AG09309 (cell line): ENCODE measurements around the gene DDX19B.
"Not testable (repeated sequence)": the region's sequence is repeated elsewhere in the genome, so short reads cannot be mapped to it uniquely, and the experiment has no call there.

Experiments used
- DNase-seq: peaks from one replicate; pipeline ENCODE4 v3.0.0-alpha.2; 2010; ENCODE audit warnings: low read depth
- H3K4me3 ChIP-seq: 2 replicates; pipeline ENCODE4 v1.5.1; 2011; ENCODE audit warnings: mild to moderate bottlenecking, low read depth, low read length, moderate library complexity; ENCODE audit not compliant: control insufficient read depth
- TF ChIP-seq, protein P1 (sequence below): IDR thresholded peaks from 2 replicates; pipeline ENCODE4 v1.5.1; 2011; ENCODE audit warnings: mild to moderate bottlenecking, low read depth, low read length, inconsistent platforms; ENCODE audit not compliant: insufficient read depth, control insufficient read depth; ENCODE audit errors: missing control alignments

DDX19B gene

DNA sequence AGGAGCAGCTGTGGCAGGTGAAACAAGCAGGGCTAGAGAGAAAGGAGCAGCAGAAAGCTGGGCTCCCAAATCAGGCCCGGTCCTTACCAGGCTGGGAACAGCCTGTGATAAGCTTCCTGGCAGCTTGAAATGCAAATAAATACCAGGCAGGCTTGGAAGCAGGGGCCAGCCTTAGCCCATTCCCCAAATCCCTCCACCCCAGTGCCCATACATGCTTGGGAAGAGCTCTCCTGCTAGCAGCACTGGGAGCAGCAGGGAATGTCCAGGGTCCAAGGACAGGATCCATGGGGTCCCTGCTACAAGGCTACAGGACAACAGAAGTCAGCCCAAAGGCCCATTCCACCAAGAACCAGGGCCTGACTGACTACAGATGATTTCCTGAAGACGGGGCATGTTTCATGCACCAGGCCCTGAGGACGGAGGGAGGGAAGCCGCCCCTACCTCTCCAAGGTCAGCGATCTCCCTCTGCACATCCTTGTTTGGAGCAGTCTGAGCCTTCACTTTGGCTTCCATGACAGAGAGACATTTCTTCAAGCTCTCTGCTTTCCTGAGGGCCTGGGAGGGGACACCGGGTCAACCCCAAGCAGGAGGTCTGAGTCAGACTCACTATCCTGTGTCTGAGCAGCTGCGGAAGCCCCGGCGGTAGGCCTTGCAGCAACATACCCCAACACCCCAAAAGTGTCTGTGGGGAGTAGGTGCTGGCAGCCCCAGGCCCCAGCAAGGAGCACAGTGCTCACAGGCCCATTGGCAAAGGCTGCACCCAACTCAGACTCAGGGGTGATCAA is 44.6 kb upstream of the DDX19B start:
- TF ChIP-seq, protein P1, sequence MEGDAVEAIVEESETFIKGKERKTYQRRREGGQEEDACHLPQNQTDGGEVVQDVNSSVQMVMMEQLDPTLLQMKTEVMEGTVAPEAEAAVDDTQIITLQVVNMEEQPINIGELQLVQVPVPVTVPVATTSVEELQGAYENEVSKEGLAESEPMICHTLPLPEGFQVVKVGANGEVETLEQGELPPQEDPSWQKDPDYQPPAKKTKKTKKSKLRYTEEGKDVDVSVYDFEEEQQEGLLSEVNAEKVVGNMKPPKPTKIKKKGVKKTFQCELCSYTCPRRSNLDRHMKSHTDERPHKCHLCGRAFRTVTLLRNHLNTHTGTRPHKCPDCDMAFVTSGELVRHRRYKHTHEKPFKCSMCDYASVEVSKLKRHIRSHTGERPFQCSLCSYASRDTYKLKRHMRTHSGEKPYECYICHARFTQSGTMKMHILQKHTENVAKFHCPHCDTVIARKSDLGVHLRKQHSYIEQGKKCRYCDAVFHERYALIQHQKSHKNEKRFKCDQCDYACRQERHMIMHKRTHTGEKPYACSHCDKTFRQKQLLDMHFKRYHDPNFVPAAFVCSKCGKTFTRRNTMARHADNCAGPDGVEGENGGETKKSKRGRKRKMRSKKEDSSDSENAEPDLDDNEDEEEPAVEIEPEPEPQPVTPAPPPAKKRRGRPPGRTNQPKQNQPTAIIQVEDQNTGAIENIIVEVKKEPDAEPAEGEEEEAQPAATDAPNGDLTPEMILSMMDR = no peak
- no peak overlapping the region for H3K4me3 ChIP-seq
- no peak for DNase-seq

DNA sequence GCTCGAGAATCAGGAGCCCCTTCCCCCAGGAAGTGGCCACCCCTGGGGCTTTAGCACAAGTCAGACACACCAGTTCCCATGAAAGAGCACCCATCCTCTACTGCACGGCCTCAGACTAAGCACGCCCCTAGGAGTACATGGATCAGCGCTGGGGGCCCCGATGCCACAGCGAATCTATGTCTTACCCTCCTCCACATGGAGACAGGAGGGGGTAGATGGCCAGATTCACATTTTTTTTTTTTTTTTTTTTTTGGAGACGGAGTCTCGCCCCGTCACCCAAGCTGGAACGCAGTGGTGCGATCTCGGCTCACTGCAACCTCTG is 44.1 kb upstream of the DDX19B start:
- no peak overlapping the region for H3K4me3 ChIP-seq
- TF ChIP-seq, protein P1 = no peak
- DNase-seq = no peak

DNA sequence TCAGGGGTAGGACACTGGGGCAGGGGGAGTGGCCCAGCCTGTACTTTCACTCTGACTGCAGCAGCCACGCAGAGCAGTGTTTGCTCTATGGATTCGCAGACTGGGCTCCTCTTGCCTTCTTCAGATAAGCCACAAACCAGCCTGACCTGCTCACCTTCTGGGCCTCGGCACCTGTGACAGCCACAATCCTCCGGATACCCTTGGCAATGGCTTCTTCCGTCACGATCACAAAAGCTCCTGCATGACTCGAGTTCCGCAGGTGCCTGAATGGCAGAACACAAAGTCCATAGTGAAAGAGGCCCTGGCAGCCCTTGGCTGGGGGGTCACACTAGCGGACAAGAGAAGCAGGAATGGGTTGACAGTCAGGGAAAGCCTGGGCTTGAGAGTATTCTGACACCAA is 43.4 kb upstream of the DDX19B start:
- H3K4me3 ChIP-seq = no peak overlapping the region
- no peak for DNase-seq
- TF ChIP-seq, protein P1 = no peak

DNA sequence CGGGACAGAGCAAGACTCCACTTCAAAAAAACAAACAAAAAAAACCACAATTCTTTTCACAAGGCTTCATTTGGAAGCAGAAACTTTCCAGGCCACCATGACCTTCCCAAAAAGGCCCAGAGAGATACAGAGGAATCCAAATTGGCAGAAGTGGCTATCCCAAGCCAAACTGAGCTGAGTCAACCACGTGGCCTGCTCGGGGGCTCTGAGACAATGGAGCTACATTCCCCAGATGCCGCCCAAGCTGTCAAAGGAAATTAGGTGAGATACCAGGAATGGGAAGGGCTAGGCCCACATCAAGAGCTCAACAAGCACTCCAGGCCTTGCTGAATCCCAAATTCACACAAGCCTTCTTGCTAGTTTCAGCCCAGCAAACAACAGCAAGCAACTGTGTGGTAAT is 41.6 kb upstream of the DDX19B start:
- no peak overlapping the region for H3K4me3 ChIP-seq
- TF ChIP-seq, protein P1 = no peak
- no peak for DNase-seq

DNA sequence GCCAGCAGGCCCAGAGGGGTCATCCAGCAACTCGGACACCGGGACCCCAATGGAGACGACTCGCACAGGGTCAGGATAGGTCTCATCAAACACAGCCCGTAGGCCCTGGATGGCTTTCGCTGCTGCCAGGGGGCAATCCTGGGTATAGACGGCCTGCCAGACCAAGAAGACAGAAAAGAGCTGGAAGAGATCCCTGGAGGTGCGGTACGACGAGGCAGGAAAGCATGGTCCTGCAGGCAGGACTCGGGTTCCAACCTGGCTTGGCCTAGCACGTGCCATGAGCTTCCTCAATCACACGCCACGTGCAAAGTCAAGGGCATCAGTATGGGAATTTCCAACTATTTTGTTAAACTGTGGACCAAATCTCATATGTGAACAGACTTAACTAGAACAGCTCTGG is 40.9 kb upstream of the DDX19B start:
- TF ChIP-seq, protein P1 = no peak
- H3K4me3 ChIP-seq = no peak overlapping the region
- no peak for DNase-seq

DNA sequence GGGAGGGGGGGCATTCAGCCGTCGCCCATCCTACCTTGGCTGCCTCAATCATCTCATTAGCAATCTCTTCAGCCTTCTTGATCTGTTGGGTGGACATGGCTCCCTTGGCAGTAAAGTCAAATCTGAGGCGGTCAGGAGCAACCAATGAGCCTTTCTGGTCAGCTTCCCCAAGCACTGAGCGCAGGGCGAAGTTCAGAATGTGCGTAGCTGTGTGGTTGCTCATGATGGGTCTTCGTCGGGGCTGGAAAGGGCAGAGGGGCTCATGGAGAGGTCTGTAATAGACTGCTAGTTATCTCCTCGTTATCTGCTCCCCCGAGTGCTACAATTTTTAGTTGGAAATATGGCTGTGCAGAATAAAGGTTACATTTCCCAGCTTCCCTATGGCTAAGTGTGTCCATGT is 40.0 kb upstream of the DDX19B start:
- DNase-seq = no peak
- no peak overlapping the region for H3K4me3 ChIP-seq
- TF ChIP-seq, protein P1 = no peak

DNA sequence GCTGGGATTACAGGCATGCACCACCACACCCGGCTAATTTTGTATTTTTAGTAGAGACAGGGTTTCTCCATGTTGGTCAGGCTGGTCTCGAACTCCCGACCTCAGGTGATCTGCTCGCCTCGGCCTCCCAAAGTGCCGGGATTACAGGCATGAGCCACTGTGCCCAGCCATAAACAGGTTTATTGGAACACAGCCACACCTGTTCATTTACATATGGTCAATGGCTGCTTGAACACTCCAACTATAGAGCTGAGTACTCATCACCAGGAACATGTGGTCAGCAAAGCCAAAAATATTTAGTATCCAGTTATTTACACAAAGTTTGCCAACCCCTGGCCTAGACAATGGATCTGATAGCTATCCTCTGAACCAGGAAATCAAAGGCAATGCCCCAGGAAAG is 39.1 kb upstream of the DDX19B start:
- not testable (repeated sequence) for H3K4me3 ChIP-seq, DNase-seq
